GM21619 (cell line): ENCODE results near the gene MGLL.

Source experiments
- ATAC-seq: cut with Tn5 transposase; IDR thresholded peaks from one replicate; pipeline ENCODE4 v1.9.1; 2021; ENCODE audit not compliant: unreplicated experiment

MGLL gene

DNA sequence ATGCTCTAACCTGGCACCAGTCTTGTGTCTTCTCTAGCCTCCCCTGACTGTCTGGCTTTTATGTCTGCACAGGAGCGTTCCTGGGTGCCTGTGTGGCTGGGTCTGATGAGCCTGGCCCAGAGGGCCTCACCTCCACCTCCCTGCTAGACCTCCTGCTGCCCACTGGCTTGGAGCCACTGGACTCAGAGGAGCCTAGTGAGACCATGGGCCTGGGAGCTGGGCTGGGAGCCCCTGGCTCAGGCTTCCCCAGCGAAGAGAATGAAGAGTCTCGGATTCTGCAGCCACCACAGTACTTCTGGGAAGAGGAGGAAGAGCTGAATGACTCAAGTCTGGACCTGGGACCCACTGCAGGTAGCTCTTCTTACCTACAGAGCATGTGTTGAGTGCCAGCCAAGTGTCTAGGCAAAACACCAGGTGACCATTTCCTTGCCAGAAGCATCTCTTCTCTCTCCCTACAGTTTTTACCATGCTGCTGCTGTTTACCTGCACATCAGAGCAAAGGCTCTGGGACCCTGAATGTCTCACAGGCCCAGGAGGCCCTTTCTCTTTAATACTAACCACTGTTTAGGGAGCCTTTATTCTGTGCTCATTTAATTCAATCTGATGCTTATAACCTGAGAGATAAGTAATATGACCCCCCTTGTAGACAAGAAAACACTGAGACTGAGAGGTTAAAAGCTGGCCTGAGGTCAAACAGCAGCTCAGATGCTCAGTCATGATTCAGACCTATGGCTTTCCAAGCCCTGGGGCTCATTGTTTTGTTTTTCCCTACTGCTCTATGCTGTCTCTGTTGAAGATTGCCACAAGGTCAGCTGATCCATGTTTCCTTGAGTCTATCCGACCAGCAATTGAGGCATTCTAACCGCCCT lies 182.9 kb downstream of the MGLL start:
- no peak for ATAC-seq
